Activated T-cell treated with anti-CD3 and anti-CD28 coated beads for 24 hours (primary cell): ENCODE results near the gene SLC7A10.

Experiments
- DNase-seq: peaks from one replicate; pipeline ENCODE4 v3.0.0-alpha.2; 2020; ENCODE audit warnings: low read depth

SLC7A10 gene

DNA sequence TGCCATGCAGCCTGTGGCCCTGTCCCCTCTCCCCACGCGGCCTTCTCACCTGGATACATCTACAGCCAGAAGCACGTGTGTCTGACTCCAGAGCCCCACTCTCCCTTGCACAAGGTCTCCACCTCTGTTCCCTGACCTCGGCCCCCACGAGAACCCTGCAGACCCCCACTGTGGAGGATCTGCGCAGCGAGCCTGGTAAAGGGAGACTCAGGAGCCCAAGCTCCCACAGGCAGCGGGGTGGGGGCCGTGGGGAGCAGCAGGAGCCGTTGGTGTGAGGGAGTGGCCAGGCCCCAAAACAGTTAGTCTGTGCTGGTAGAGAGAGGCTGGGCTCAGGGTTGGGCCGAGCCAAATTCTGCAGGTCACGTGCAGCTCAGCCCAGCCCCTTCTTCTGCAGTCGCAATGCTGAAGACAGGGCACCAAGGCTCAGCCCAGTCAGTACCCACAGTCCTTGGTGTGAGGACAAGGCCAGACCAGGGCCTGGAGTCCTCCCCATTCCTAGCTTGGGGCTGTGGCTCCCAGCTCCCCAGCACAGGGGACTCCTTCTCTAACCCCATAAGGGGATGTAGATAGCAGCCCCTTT lies 28.7 kb upstream of the SLC7A10 start:
- DNase-seq, result no peak

DNA sequence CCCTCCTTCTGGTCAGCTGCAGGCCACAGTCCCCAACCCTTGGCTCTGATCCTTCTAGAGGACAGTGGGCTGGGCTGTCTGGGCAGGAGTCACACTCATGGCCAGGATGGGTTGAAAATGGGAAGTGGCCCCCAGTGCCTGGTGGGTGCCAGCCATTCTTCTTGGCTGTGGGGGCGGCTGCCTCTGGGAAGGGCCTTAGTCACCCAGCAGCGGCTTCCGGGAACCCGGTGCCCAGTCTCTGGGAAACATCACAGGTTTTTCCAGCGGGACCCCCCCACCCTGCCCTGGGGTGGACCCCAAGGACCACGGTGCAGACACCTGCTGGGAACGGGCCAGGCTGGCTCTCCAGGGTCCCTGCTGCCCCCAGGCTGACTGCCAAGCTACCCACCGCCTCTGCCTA lies 27.3 kb upstream of the SLC7A10 start:
- DNase-seq, result no peak

DNA sequence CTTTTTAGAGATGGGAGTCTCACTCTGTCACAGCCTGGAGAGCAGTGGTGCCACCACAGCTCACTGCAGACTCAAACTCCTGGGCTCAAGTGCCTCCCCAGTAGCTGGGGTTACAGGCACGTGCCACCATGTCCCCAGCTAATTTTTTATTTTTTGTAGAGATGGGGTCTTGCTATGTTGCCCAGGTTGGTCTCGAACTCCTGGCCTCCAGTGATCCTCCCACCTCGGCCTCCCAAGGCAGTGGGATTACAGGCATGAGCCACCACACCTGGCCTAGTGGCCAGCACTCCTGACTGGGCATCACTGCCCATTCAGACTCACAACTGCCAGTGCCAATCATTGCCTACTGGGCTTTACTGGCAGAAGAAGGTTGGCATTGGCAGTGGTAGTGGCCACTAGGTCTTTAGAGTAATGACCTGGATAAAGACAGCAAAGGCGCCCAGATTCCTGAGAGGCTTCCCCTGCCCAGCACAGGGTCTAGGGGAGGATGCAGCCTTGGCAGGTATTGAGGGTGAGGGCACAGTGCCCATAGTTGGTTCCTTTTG lies 26.8 kb upstream of the SLC7A10 start:
- no peak for DNase-seq

DNA sequence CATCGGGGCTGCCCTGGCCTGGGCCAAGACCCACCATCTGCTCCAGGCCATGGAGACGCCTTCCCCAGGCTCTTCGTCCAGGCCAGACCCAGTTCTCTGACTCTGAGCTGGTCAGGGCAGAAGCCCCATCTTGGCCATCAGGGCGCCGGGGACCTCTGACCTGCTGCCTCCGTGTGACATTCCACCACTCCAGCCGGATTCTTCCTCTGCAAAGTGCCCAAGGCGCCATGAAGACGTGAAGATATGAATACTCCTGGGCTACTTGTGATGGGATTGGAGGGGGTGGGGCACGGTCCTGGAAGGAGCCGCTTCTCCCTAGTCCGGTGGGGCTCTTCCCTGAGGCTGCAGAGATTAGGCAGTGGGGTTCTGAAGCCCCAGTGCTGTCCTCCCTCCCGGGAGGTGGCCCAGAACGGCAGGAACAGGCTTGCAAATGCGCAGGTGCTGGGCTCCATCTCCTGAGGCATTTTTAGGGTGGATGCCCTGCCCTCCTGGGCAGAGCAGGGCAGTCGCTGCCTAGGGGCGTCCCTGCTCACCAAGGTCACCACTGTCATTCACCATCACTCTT lies 26.0 kb upstream of the SLC7A10 start:
- DNase-seq, result no peak

DNA sequence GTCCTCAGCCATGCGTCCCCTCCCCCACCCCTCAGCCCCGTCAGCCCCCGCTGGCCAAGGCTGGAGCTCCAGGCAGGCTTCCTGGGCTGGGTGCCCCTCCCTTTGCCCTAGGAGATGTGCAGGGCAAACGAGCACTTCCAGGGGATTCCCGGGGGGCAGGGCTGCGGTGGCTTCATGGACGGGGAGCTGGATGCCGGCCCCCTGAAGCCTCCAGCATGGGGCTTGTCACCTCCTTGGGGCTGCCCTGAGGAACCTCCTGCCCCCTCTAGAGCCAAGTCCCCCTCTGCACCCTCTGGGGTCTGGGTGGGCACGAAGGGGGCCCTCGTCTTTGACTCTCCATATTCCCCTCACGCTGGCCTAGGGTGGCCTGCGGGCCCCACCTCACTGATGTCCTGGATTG lies 25.4 kb upstream of the SLC7A10 start:
- DNase-seq, result no peak

DNA sequence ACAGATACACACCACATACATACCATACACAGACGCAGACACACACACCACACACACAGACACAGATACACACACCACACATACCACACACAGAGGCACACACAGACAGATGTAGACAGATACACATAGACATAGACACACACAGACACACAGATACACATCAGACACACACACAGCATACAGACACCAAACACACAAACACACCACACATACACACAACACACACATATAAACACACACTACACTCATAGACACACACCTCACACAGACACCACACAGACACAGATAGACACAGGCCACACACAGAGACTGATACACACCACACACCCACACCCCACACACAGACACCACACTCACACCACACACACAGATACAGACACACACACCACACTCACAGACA lies 24.9 kb upstream of the SLC7A10 start:
- DNase-seq, result no peak

DNA sequence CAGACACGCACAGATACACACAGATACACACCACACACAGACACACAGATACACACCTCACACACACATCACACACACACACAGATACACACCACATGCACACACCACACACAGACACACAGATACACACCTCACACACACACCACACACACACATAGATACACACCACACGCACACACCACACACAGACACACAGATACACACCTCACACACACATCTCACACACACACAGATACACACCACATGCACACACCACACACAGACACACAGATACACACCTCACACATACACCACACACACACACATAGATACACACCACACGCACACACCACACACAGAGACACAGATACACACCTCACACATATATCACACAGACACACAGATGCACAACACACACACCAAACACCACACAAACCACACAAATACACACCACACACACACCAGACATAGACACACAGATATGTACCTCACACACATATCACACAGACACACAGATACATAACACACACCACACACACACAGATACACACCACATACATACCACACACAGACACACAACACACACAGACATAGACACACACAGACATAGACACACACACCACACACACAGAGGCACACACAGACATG lies 24.2 kb upstream of the SLC7A10 start:
- DNase-seq, result no peak

DNA sequence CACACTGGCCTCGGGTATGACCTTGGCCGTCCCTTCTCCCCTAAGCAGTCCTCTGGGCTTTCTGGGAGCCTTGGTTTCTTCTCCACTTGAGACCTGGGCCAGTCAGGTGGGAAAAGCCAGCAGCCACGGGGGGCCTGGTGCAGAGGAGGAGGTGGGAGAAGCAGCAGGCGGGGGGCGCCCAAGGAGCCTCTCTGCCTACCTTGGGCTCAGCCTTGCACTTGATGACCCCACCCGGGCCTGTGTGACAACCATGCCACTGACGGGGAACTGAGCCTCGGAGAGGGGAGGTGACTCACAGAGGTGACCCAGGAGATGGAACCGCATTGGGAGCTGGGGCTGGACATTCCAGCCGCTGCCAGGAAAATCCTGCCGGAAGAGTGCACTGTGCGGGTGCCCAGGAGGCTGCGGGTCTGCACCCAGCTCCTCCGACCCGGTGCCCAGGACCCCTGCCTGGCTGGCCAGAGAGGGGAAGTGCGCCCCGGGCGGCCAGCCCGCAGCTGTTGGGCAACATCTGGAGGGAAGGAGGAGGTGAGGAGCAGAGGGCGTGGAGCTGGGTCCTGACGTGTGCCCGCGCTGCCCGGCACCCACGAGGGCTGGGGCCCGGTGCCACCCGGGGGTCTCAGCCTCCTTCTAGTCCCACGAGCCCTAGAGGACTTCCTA lies 23.4 kb upstream of the SLC7A10 start:
- no peak for DNase-seq

DNA sequence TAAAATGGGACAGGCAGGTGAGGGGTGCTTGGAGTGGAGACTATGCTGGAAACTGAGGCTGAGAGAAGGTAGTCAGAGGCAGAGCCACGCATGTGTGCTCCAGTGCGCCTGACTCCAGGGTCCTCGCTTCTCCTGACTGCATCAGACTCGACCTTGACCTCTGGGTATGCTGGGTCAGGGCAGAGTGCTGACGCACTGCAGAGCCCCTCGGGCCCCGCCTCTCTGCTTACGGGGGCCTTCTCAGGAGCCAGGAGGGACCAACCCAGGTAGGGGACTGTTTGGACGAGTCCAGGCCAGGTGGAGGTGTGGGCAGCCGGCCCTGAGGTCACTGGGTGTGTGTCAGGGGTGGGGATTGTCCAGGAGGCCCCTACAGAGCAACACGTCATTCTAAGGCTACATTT lies 22.9 kb upstream of the SLC7A10 start:
- DNase-seq, result no peak

DNA sequence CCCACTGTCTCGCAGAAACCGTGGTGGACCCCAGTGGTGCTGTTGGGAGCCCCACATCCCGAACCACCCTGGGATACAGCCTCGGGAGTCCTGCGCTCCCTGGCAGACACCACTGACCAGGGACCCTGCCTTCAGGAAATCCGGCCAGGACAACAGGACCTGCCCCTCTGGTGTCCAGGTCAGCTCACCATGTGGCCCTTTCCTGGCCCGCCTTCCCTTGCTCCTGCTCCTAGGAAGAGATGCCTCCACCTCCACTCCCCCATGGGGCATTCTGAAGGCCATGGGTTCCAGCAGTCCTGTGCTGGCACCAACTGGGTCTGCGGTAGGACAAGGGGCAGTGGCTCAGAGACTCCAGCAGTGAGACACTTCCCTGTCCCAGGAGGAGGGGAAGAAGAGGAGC lies 22.5 kb upstream of the SLC7A10 start:
- no peak for DNase-seq

DNA sequence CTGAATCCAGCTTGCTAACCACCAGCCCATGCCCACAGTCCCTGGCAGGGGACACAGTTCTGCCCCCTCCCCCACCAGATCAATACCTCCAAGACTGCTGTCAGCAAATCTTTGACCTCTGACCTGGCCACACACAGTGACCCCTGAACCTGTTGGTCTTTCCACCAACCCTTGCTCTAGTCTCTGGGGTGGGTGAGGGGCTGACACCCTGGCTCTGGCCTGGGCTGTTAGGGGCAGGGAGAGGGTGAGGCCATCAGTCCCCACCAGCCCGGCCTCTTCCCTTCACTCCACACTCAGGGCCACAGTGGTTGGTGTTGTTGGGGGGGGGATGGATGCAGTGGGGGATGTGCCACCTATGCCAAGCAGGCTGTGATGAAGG lies 21.8 kb upstream of the SLC7A10 start:
- DNase-seq, result no peak

DNA sequence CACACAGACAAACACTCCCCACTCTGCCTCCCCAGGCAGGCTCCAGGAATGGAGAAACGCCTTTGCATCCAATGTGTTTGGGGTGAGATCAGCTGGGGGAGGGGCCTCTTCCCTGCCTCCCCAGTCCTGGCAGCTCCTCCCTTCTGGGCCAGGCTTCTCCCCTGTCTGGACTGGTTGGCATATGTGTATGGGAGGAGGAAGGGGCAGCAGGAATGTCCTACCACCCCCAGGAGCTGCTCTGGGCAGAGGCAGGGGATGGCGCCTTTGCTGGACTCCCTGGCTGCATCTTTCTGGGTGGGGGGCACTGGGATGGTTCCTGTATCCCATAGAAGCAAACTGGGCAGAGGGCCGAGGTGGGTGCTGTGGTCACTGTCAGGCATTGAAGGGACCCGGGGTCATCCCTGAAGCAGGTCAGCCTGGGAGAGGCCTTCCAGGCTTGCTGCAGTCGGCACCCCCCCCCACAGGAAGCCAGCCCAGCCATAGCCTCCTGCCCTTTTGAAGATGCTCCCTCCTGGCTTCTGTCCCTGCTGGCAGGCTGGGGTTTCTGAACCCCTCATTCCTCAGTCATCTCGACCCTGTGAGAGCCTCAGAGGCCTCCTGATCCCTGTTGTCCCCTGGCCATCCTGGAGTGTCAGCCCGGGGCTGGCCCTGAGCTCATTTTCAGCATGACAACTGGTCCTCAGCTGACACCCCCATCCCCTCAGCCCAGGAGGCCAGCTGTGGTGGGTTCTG lies 21.2 kb upstream of the SLC7A10 start:
- DNase-seq, result no peak

DNA sequence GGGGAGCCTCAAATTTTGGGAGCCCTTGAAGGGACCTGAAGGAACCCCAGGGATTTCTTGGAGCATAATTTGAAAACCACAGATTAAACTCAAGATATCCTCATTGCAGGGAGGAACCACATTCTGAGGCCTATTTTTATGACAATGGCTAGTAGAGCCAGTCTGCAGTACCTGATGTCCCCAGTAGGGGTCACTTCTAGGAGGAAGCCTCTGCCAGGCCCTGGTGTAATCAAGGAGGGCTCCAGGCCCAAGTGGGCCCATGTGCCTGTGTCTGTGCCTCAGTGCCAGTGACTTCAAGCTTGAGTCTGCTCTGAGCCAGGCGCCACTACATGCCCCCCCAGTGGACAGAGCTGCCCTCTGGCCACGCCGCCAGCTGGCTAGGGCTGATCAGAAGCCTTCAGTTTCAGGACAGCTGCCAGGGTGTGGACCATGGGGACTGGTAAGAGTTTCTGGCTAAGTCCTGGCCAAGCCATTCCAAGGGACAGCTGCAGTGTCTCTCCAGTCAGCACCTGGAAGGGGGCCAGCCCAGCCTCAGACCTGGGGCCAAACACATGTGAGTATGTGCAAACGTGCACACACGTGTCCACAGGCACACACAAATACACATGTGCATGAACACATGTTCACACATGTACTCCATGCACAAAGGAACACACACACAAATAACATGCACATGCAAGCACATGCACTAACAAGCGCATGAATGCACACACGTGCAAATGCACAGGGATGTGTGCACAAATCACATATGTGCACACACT lies 20.5 kb upstream of the SLC7A10 start:
- DNase-seq, result no peak

DNA sequence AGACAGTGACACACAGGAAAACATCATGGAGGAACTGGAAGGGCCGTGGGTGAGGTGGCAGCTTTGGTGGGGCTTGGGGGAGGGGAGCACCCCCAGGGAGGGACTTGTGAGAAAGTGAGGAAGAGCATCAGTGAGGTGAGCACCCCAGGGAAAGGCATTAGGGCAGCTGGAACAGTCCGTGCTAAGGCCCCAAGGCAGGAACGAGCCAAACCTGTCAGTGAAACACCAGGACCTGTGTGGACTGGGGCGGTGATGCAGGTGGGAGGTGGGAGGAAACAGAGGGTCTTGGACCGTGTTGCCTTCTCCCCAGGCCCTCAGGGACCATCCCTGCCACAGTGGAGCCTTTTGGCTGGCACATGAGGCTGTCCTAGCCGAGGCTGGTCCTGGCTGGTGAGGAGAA lies 17.3 kb upstream of the SLC7A10 start:
- no peak for DNase-seq

DNA sequence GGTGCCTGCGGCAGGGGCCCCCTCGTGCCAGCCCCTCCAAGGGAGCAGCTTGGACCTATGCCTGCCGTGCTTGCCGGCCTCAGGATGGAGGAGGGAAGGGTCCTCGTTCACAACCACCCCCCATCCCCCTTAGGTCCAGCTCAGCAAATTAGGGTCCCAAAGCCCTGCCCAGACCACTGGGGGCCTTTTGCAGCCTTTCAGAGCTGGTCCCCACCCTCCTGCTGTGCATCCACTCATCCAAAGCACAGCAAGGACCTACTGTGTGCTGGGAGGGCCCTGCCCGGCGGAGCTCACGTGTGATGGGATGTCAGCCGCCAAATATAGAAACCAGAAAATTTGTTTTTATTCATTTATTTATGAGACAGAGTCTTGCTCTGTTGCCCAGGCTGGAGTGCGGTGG lies 16.5 kb upstream of the SLC7A10 start:
- no peak for DNase-seq

DNA sequence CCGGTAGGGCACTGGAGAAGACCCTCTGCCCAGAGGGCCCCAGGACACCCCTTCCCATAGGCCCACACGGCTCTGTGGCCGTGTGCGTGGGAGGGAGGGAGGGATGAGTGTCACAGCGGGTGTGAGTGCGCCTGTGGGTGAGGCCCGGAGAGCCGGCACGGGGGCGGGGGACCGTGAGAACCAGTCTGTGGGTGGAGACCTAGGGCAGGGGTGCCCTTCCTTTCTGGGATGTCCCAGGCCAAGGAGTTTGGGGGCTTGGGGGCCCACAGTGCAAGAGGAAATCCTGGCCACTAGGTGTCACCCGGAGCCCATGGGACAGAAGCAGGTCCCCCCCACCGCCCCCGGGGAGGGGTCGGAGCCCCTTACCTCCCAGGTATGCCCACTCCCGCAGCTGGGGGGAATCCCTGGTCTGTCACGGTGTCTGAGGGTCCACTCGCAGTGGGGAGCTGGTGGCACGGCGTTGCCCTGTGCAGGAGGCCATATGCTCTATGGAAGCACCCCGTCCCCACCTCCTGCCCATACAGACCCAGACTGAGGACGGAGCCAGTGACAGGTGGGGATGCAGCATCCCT lies 16.0 kb upstream of the SLC7A10 start:
- DNase-seq, result no peak

DNA sequence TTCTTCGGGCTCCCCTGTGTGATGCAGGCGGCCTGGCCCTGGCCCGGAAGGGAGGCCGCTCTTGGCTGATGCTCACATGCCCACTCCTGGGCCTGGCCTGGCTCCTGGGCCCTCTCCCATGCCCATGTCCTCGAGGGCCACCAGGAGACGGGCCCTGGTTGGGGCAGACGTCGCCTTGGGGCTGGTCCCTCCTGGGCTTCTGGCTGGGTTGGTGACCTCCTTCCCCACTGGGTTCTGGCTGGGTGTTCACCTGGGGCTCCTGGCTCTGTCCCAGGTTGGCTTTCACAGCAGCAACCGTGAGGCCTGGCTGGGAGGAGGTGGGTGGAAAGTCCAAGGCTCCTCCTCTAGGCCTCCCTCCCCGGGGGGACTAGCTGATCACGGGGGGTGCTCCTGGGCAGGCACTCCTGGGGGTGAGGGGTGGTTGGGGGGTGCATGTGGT lies 15.5 kb upstream of the SLC7A10 start:
- DNase-seq, result no peak

DNA sequence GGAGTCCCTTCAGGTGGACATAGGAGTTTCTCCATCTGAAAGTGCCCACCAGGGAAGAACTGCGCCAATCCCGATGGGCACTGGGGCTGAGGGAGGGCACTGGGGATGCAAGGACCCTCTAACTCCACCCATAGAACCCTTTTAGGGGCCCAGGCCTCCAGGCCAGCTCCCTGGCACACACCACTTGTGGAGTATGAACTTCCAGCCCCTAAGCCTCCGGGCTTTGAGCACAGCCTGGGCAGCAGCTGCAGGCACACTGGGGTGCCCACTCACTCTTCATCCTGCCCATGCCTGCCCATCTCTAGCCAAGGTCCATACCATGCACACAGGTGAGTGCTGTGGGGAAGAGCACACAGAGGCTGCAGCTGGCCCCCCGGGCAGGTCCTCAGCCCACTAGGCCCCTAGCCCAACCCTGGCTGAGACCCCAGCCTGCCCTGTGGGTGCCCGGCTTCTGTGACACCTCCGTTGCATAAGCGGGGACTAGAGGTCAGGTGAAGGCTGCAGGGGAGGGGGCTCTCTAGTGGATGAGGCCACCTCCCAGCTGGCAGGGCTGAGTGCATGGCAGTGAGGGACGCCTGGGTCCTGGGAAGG lies 14.6 kb upstream of the SLC7A10 start:
- no peak for DNase-seq

DNA sequence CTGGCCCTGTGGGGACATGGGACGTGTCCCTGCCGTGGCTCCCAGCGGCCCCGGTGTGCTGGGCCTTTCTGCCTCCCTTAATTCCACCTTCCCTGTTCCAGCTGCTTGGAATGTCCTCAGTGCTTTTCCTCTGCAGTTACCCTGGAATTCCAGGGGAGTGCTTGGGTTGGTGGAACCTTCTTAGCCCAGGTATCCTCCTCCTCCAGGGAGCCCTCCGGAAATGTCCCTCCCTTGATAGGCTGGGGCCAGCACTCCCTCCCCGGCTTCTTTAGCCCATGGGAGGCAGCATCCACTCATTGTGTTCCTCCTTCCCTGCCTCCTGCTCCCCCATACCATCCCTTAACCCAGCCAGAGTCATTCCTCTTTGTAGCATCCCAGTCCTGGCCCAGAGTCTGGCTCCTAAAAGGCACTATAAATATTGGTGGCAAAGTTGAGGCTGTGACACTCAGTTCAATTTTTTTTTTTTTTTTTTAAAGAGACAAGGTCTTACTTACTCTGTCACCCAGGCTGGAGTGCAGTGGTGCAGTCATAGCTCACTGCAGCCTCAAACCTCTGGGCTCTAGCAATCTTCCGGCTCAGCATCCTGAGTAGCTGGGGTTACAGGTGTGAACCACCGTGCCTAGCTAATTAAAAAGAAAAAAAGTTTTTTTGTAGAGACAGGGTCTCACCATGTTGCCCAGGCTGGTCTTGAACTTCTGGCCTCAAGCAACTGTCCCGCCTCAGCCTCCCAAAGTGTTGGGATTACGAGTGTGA lies 13.7 kb upstream of the SLC7A10 start:
- DNase-seq, result no peak

DNA sequence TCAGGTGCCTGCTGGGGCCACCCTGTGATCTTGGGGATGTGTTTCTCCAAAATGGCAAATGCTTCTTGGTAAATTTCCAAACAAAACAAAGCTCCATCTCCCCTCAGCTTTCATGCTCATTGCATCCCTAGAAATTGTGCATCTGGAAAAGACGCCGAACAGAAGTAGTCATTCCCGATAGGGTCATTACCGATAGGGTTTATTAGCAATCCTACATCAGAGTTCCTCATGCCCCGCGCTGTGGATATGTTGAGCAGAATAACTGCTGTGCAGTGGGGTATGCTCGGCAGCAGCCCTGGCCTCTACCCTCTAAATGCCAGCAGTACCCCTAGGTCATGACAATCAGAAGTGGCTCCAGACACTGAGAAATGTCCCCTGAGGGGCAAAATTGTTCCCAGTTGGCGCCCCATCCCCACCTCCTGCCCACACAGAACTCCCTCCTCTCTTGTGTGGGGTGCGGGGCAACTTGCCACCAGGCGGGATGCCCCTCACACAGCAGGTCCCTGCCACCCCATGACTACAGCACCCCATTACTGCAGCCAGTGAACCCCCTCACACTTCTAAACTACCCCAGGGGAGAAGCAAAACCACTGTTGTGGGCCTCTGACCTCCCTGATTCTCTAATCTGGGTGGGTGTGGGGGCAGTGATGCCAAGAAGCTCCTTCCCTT lies 13.0 kb upstream of the SLC7A10 start:
- DNase-seq, result no peak
